Esophagus squamous epithelium (tissue), 4 donors: ENCODE results near the gene FAM200B.

Experiments
- POLR2A ChIP-seq, 4 donors: fragments of 450-650 bp; IDR thresholded peaks; one replicate each; pipeline ENCODE4 v1.6.1; 2017; ENCODE audit warnings: antibody characterized with exemption in 4 of 4, mild to moderate bottlenecking in 4 of 4, moderate library complexity in 3 of 4
- TF ChIP-seq, protein P1 (sequence below), 6 experiments: fragments of 450-650 bp in 4 of 6; fragments of 200-600 bp in 2 of 6; sonication (generic) in 2 of 6; IDR thresholded peaks; one replicate each; pipeline ENCODE4 v1.5.1; 2016 to 2019; ENCODE audit warnings: antibody characterized with exemption in 6 of 6, mild to moderate bottlenecking in 4 of 6, moderate library complexity in 4 of 6

- TF ChIP-seq, protein P1, sequence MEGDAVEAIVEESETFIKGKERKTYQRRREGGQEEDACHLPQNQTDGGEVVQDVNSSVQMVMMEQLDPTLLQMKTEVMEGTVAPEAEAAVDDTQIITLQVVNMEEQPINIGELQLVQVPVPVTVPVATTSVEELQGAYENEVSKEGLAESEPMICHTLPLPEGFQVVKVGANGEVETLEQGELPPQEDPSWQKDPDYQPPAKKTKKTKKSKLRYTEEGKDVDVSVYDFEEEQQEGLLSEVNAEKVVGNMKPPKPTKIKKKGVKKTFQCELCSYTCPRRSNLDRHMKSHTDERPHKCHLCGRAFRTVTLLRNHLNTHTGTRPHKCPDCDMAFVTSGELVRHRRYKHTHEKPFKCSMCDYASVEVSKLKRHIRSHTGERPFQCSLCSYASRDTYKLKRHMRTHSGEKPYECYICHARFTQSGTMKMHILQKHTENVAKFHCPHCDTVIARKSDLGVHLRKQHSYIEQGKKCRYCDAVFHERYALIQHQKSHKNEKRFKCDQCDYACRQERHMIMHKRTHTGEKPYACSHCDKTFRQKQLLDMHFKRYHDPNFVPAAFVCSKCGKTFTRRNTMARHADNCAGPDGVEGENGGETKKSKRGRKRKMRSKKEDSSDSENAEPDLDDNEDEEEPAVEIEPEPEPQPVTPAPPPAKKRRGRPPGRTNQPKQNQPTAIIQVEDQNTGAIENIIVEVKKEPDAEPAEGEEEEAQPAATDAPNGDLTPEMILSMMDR (IDR thresholded peaks at IDR 0.05), result no peak
- no peak for TF ChIP-seq POLR2A (IDR thresholded peaks at IDR 0.05)
These were observed 30.0 kb upstream of the FAM200B start for GRCh38 chr4:15651676-15652075.
